Measurements from ENCODE around the gene ABHD5.

ABHD5 gene

GRCh38 chr3:43696441-43696840 is 5.7 kb downstream of the ABHD5 start:
- no peak for TF ChIP-seq CTCF (IDR thresholded peaks at IDR 0.05; ENCODE audit: poor library complexity, severe bottlenecking)

GRCh38 chr3:43696881-43697280 is 6.1 kb downstream of the ABHD5 start:
- Histone ChIP-seq H3K4me1 (ENCODE audit: insufficient read depth, poor library complexity, severe bottlenecking) (peaks cover 49% of the 10 kb centered on the region), H3K27ac (ENCODE audit: poor library complexity, severe bottlenecking) (no peak overlapping the region), H3K27me3 (ENCODE audit: insufficient read depth, poor library complexity, severe bottlenecking) (no peaks in the 10 kb centered on the region), H3K36me3 (ENCODE audit: low read depth) (peaks cover 22% of the 10 kb centered on the region), H3K4me3 (ENCODE audit: severe bottlenecking) (no peak overlapping the region), H3K9me3 (ENCODE audit: severe bottlenecking) (no peaks in the 10 kb centered on the region)
- TF ChIP-seq CTCF (IDR thresholded peaks at IDR 0.05; ENCODE audit: poor library complexity, severe bottlenecking): no peak
- DNase-seq (ENCODE audit: low spot score) (no peak), ATAC-seq (ENCODE audit: low read depth) (no peak)

More at GRCh38 chr3:43696441-43696840, 5.7 kb downstream of the ABHD5 start:
- Histone ChIP-seq H3K36me3 (ENCODE audit: low read depth) (peaks cover 17% of the 10 kb centered on the region), H3K9me3 (ENCODE audit: severe bottlenecking) (no peaks in the 10 kb centered on the region), H3K27me3 (ENCODE audit: insufficient read depth, poor library complexity, severe bottlenecking) (no peaks in the 10 kb centered on the region), H3K27ac (ENCODE audit: poor library complexity, severe bottlenecking) (no peak overlapping the region), H3K4me1 (ENCODE audit: insufficient read depth, poor library complexity, severe bottlenecking) (peaks cover 50% of the 10 kb centered on the region), H3K4me3 (ENCODE audit: severe bottlenecking) (no peak overlapping the region)
- DNase-seq (ENCODE audit: low spot score) (no peak), ATAC-seq (ENCODE audit: low read depth) (no peak)

- Histone ChIP-seq H3K27me3 (ENCODE audit: insufficient read depth, poor library complexity, severe bottlenecking) (no peaks in the 10 kb centered on the region), H3K27ac (ENCODE audit: poor library complexity, severe bottlenecking) (no peak overlapping the region), H3K4me1 (ENCODE audit: insufficient read depth, poor library complexity, severe bottlenecking) (peaks cover 19% of the 10 kb centered on the region), H3K4me3 (ENCODE audit: severe bottlenecking) (no peak overlapping the region), H3K36me3 (ENCODE audit: low read depth) (peaks cover 37% of the 10 kb centered on the region), H3K9me3 (ENCODE audit: severe bottlenecking) (no peaks in the 10 kb centered on the region)
- DNase-seq (ENCODE audit: low spot score) (no peak), ATAC-seq (ENCODE audit: low read depth) (peak; percentile 63; the same call in 2 of the 3 replicates)
- TF ChIP-seq CTCF (IDR thresholded peaks at IDR 0.05; ENCODE audit: poor library complexity, severe bottlenecking): peak; percentile 53
Measured at GRCh38 chr3:43699864-43700263, 9.1 kb downstream of the ABHD5 start.

- TF ChIP-seq CTCF (IDR thresholded peaks at IDR 0.05; ENCODE audit: poor library complexity, severe bottlenecking): no peak
- H3K9me3 ChIP-seq (ENCODE audit: severe bottlenecking): no peaks in the 10 kb centered on the region
- no peak for ATAC-seq (ENCODE audit: low read depth)
Measured at GRCh38 chr3:43704697-43705096, 14.0 kb downstream of the ABHD5 start.

GRCh38 chr3:43706342-43706741 is 15.6 kb downstream of the ABHD5 start:
- no peak for ATAC-seq (ENCODE audit: low read depth)
- Histone ChIP-seq H3K4me3 (ENCODE audit: severe bottlenecking) (no peak overlapping the region), H3K9me3 (ENCODE audit: severe bottlenecking) (no peaks in the 10 kb centered on the region), H3K27me3 (ENCODE audit: insufficient read depth, poor library complexity, severe bottlenecking) (no peaks in the 10 kb centered on the region), H3K4me1 (ENCODE audit: insufficient read depth, poor library complexity, severe bottlenecking) (peaks cover 25% of the 10 kb centered on the region), H3K27ac (ENCODE audit: poor library complexity, severe bottlenecking) (peak overlapping the region; percentile 64), H3K36me3 (ENCODE audit: low read depth) (peaks cover 40% of the 10 kb centered on the region)
- DNase-seq (ENCODE audit: low spot score): no peak
- TF ChIP-seq CTCF (IDR thresholded peaks at IDR 0.05; ENCODE audit: poor library complexity, severe bottlenecking): no peak

More at GRCh38 chr3:43704697-43705096, 14.0 kb downstream of the ABHD5 start:
- Histone ChIP-seq H3K4me1 (ENCODE audit: insufficient read depth, poor library complexity, severe bottlenecking) (peaks cover 25% of the 10 kb centered on the region), H3K4me3 (ENCODE audit: severe bottlenecking) (no peak overlapping the region), H3K36me3 (ENCODE audit: low read depth) (peaks cover 43% of the 10 kb centered on the region), H3K27me3 (ENCODE audit: insufficient read depth, poor library complexity, severe bottlenecking) (no peaks in the 10 kb centered on the region), H3K27ac (ENCODE audit: poor library complexity, severe bottlenecking) (no peak overlapping the region)
- DNase-seq (ENCODE audit: low spot score): no peak

Measured in RWPE2 (cell line).